Cardiac muscle cell (in vitro differentiated cells and primary cell): Measurements from ENCODE around the gene CCM2L. TPM values are rescaled to one million over a fixed set of nuclear protein-coding genes. Genes with fewer than 3 reads are reported as not detected.
A peak's percentile ranks its signal among the peaks of the same experiment; 100 is the strongest.

ENCODE experiments used
- DNase-seq, 2 donors: peaks; one replicate each; pipeline versions ENCODE4 v3.0.0 to v3.0.0-alpha.2; 2010 to 2017; ENCODE audit warnings: low read depth in 1 of 2, low spot score in 1 of 2
- H3K27ac ChIP-seq: fragments of 200-600 bp; sonication (generic); 2 replicates; pipeline ENCODE4 v1.5.1; 2016
- H3K27me3 ChIP-seq: fragments of 200-600 bp; sonication (generic); 2 replicates; pipeline ENCODE4 v1.6.0; 2016; ENCODE audit warnings: control low read depth
- H3K36me3 ChIP-seq: fragments of 200-600 bp; sonication (generic); 2 replicates; pipeline ENCODE4 v1.5.1; 2016; ENCODE audit warnings: control low read depth
- H3K4me1 ChIP-seq: fragments of 200-600 bp; sonication (generic); 2 replicates; pipeline ENCODE4 v1.8.1; 2017; ENCODE audit warnings: low read depth, mild to moderate bottlenecking, mixed run types
- H3K4me3 ChIP-seq: fragments of 200-600 bp; sonication (generic); 2 replicates; pipeline ENCODE4 v1.5.1; 2016; ENCODE audit warnings: mild to moderate bottlenecking
- H3K9me3 ChIP-seq: fragments of 200-600 bp; sonication (generic); 2 replicates; pipeline ENCODE4 v1.5.1; 2017; ENCODE audit warnings: low read depth, mild to moderate bottlenecking, control low read depth
- polyA plus RNA-seq: library from polyadenylated mRNA; unstranded; fragments of >200 nt; fragmentation: Nextera tagmentation; extraction: Ambion mirVana; gene quantifications from 2 replicates; pipeline ENCODE4 v1.2.1, GENCODE V29; 2016
- total RNA-seq: library from RNA; depleted of rRNA; stranded (reverse); fragments of >200 nt; gene quantifications from 2 replicates; pipeline ENCODE4 v1.2.3, GENCODE V29; 2016
- TF ChIP-seq, protein P1 (sequence below): IDR thresholded peaks from 2 replicates; pipeline ENCODE4 v1.5.1; 2012; ENCODE audit warnings: low read depth, mild to moderate bottlenecking, low read length

CCM2L gene
- total and polyA plus RNA-seq, 2 experiments from 2014 or later, result 0.35 to 0.69 TPM

DNA sequence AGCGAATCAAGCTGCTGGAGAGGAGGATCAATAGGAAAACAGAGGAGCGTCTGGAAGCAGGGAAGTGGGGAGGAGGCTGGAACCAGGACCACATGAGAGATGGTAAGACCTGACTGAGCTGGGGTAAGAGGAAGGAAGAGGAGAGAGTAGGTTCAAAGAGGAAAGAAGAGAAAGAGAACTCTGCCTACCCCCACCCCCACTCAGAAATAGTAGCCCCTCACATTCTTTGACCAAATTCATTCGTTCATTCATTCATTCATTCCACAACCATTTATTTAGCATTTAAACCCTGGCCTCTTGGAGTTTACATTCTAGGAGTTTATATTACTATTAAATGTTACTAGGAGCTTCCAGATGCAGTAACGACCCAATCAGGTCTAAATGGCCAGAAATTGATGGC, 26.0 kb downstream of the CCM2L start:
- TF ChIP-seq, protein P1, sequence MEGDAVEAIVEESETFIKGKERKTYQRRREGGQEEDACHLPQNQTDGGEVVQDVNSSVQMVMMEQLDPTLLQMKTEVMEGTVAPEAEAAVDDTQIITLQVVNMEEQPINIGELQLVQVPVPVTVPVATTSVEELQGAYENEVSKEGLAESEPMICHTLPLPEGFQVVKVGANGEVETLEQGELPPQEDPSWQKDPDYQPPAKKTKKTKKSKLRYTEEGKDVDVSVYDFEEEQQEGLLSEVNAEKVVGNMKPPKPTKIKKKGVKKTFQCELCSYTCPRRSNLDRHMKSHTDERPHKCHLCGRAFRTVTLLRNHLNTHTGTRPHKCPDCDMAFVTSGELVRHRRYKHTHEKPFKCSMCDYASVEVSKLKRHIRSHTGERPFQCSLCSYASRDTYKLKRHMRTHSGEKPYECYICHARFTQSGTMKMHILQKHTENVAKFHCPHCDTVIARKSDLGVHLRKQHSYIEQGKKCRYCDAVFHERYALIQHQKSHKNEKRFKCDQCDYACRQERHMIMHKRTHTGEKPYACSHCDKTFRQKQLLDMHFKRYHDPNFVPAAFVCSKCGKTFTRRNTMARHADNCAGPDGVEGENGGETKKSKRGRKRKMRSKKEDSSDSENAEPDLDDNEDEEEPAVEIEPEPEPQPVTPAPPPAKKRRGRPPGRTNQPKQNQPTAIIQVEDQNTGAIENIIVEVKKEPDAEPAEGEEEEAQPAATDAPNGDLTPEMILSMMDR, result no peak
- H3K27ac ChIP-seq, result no peak overlapping the region
- H3K4me3 ChIP-seq, result no peak overlapping the region
- no peaks in the 10 kb centered on the region for H3K4me1 ChIP-seq
- H3K9me3 ChIP-seq, result no peaks in the 10 kb centered on the region
- DNase-seq, result no peak
- no peaks in the 10 kb centered on the region for H3K36me3 ChIP-seq
- peaks cover 23% of the 10 kb centered on the region for H3K27me3 ChIP-seq

- Histone ChIP-seq H3K4me1 (no peaks in the 10 kb centered on the region), H3K36me3 (no peaks in the 10 kb centered on the region), H3K27me3 (peaks cover 23% of the 10 kb centered on the region), H3K27ac (no peak overlapping the region), H3K4me3 (no peak overlapping the region), H3K9me3 (no peaks in the 10 kb centered on the region)
- TF ChIP-seq, protein P1, result no peak
- peak in 1 of 2 donors; percentile 38 for DNase-seq
Measured at GRCh38 chr20:32036716-32037485, 26.7 kb downstream of the CCM2L start.

GRCh38 chr20:32037929-32038328, 27.7 kb downstream of the CCM2L start:
- Histone ChIP-seq H3K9me3 (no peaks in the 10 kb centered on the region), H3K4me3 (no peak overlapping the region), H3K36me3 (no peaks in the 10 kb centered on the region), H3K27me3 (peaks cover 23% of the 10 kb centered on the region), H3K4me1 (no peaks in the 10 kb centered on the region), H3K27ac (no peak overlapping the region)
- TF ChIP-seq, protein P1, result no peak
- peak in 1 of 2 donors; percentile 54 for DNase-seq

GRCh38 chr20:32040142-32040953, 30.1 kb downstream of the CCM2L start:
- Histone ChIP-seq H3K9me3 (no peaks in the 10 kb centered on the region), H3K27me3 (peaks cover under 1% of the 10 kb centered on the region), H3K36me3 (no peaks in the 10 kb centered on the region), H3K4me1 (no peaks in the 10 kb centered on the region), H3K4me3 (no peak overlapping the region), H3K27ac (peak overlapping the region; percentile 36)
- TF ChIP-seq, protein P1, result no peak
- peak in 1 of 2 donors; percentile 60 for DNase-seq

- Histone ChIP-seq H3K4me1 (no peaks in the 10 kb centered on the region), H3K27ac (no peak overlapping the region), H3K27me3 (peaks cover 32% of the 10 kb centered on the region), H3K9me3 (no peaks in the 10 kb centered on the region), H3K4me3 (no peak overlapping the region), H3K36me3 (no peaks in the 10 kb centered on the region)
- no peak for DNase-seq
- TF ChIP-seq, protein P1, result no peak
Measured at GRCh38 chr20:32045999-32046398, 35.8 kb downstream of the CCM2L start.
